OCI-LY1 (cell line): ENCODE data around the gene SCLY.

ENCODE experiments used
- H2AFZ ChIP-seq: fragments of 200-600 bp; sonication (generic), shearing (Covaris generic); 2 replicates; pipeline ENCODE4 v1.6.0; 2014; ENCODE audit warnings: antibody characterized with exemption, mild to moderate bottlenecking, low read length
- H3F3A ChIP-seq: fragments of 200-600 bp; sonication (generic), shearing (Covaris generic); 2 replicates; pipeline ENCODE4 v1.6.0; 2014; ENCODE audit warnings: mild to moderate bottlenecking, antibody characterized with exemption, low read length, moderate library complexity; ENCODE audit not compliant: insufficient read depth
- H3K27ac ChIP-seq: fragments of 200-600 bp; sonication (generic); 2 replicates; pipeline ENCODE4 v1.5.1; 2014; ENCODE audit warnings: low read length, mixed run types, mild to moderate bottlenecking, low read depth; ENCODE audit not compliant: poor library complexity, severe bottlenecking
- H3K27me3 ChIP-seq: fragments of 200-600 bp; sonication (generic); 2 replicates; pipeline ENCODE4 v1.6.0; 2014; ENCODE audit warnings: antibody characterized with exemption, mild to moderate bottlenecking, low read length, moderate library complexity; ENCODE audit not compliant: insufficient read depth
- H3K36me3 ChIP-seq: fragments of 200-600 bp; sonication (generic); 2 replicates; pipeline ENCODE4 v1.6.1; 2014; ENCODE audit warnings: mild to moderate bottlenecking, antibody characterized with exemption, low read length, moderate library complexity, mixed read lengths; ENCODE audit not compliant: insufficient read depth
- H3K4me1 ChIP-seq: fragments of 200-600 bp; sonication (generic); 2 replicates; pipeline ENCODE4 v1.5.1; 2014; ENCODE audit warnings: mild to moderate bottlenecking, low read length, moderate library complexity; ENCODE audit not compliant: insufficient read depth, severe bottlenecking
- H3K4me2 ChIP-seq: fragments of 200-600 bp; sonication (generic), shearing (Covaris generic); 2 replicates; pipeline ENCODE4 v1.6.1; 2014; ENCODE audit warnings: low read length
- H3K4me3 ChIP-seq: fragments of 200-600 bp; sonication (generic); 2 replicates; pipeline ENCODE4 v1.5.1; 2014; ENCODE audit warnings: low read length, low read depth, mild to moderate bottlenecking, mixed read lengths; ENCODE audit not compliant: poor library complexity, severe bottlenecking
- H3K79me2 ChIP-seq: fragments of 200-600 bp; shearing (Covaris generic); 2 replicates; pipeline ENCODE4 v1.6.1; 2016; ENCODE audit warnings: mixed run types, low read length, mixed read lengths; ENCODE audit not compliant: insufficient read depth
- H3K9ac ChIP-seq: fragments of 200-600 bp; sonication (generic), shearing (Covaris generic); 2 replicates; pipeline ENCODE4 v1.6.1; 2014; ENCODE audit warnings: mild to moderate bottlenecking, low read length, mixed read lengths
- H3K9me2 ChIP-seq: fragments of 200-600 bp; sonication (generic), shearing (Covaris generic); 2 replicates; pipeline ENCODE4 v1.6.1; 2014; ENCODE audit warnings: low read depth, mild to moderate bottlenecking, low read length, mixed read lengths
- H3K9me3 ChIP-seq: fragments of 200-600 bp; shearing (Covaris generic); 2 replicates; pipeline ENCODE4 v1.6.1; 2014; ENCODE audit warnings: low read length, mixed read lengths
- H4K20me1 ChIP-seq: fragments of 200-600 bp; sonication (generic), shearing (Covaris generic); 2 replicates; pipeline ENCODE4 v1.6.0; 2016; ENCODE audit warnings: mild to moderate bottlenecking, low read length; ENCODE audit not compliant: insufficient read depth
- CTCF ChIP-seq: fragments of 200-600 bp; sonication (generic), shearing (Covaris generic); IDR thresholded peaks from 2 replicates; pipeline ENCODE4 v1.5.1; 2017; ENCODE audit warnings: mild to moderate bottlenecking, antibody characterized with exemption, low read length, moderate library complexity, mixed read lengths
- EZH2 ChIP-seq: fragments of 200-600 bp; sonication (generic), shearing (Covaris generic); IDR thresholded peaks from 2 replicates; pipeline ENCODE4 v1.8.0; 2017; ENCODE audit warnings: borderline replicate concordance, mixed run types, mild to moderate bottlenecking, antibody characterized with exemption, low read length, moderate library complexity, mixed read lengths

The SCLY gene

GRCh38 chr2:238024986-238025385, 35.8 kb upstream of the SCLY start:
- H3K27me3 ChIP-seq: no peaks in the 10 kb centered on the region
- no peak overlapping the region for H3K4me3 ChIP-seq
- no peak for TF ChIP-seq EZH2
- TF ChIP-seq CTCF: no peak
- H3K9me2 ChIP-seq: no peaks in the 10 kb centered on the region
- no peaks in the 10 kb centered on the region for H3K9me3 ChIP-seq
- no peak overlapping the region for H3K27ac ChIP-seq
- H3K4me2 ChIP-seq: no peak overlapping the region
- no peaks in the 10 kb centered on the region for H4K20me1 ChIP-seq
- no peaks in the 10 kb centered on the region for H3K79me2 ChIP-seq
- H3K36me3 ChIP-seq: no peaks in the 10 kb centered on the region
- H3K4me1 ChIP-seq: no peaks in the 10 kb centered on the region
- H3K9ac ChIP-seq: no peak overlapping the region
- H2AFZ ChIP-seq: no peak overlapping the region
- H3F3A ChIP-seq: no peaks in the 10 kb centered on the region

- Histone ChIP-seq H3K4me3 (no peak overlapping the region), H2AFZ (no peak overlapping the region), H4K20me1 (no peaks in the 10 kb centered on the region), H3K4me2 (no peak overlapping the region), H3K36me3 (peaks cover 5% of the 10 kb centered on the region; the same call in 1 of the 2 replicates), H3K9me3 (no peaks in the 10 kb centered on the region), H3K27ac (no peak overlapping the region), H3K27me3 (no peaks in the 10 kb centered on the region), H3F3A (no peaks in the 10 kb centered on the region), H3K79me2 (no peaks in the 10 kb centered on the region), H3K9ac (no peak overlapping the region), H3K9me2 (no peaks in the 10 kb centered on the region), H3K4me1 (no peaks in the 10 kb centered on the region)
- no peak for TF ChIP-seq EZH2
- no peak for TF ChIP-seq CTCF
Observed at GRCh38 chr2:238025741-238026360, 35.0 kb upstream of the SCLY start.

- H3K9ac ChIP-seq: no peak overlapping the region
- peaks cover 6% of the 10 kb centered on the region; the same call in 1 of the 2 replicates for H3K36me3 ChIP-seq
- no peaks in the 10 kb centered on the region for H3F3A ChIP-seq
- no peaks in the 10 kb centered on the region for H3K9me3 ChIP-seq
- H3K4me1 ChIP-seq: no peaks in the 10 kb centered on the region
- H3K9me2 ChIP-seq: no peaks in the 10 kb centered on the region
- no peak overlapping the region for H2AFZ ChIP-seq
- H3K4me3 ChIP-seq: no peak overlapping the region
- no peaks in the 10 kb centered on the region for H3K79me2 ChIP-seq
- H3K27ac ChIP-seq: no peak overlapping the region
- H3K27me3 ChIP-seq: no peaks in the 10 kb centered on the region
- no peaks in the 10 kb centered on the region for H4K20me1 ChIP-seq
- H3K4me2 ChIP-seq: no peak overlapping the region
- TF ChIP-seq EZH2 (no peak), CTCF (no peak)
Observed at GRCh38 chr2:238027058-238027457, 33.7 kb upstream of the SCLY start.
